Uterus (tissue), 2 donors: ENCODE measurements around the gene CNR1.

Experiments used
- POLR2A ChIP-seq, 2 donors: fragments of 450-650 bp; IDR thresholded peaks; one replicate each; pipeline ENCODE4 v1.6.1; 2016; ENCODE audit warnings: antibody characterized with exemption in 2 of 2, mild to moderate bottlenecking in 1 of 2, moderate library complexity in 1 of 2
- TF ChIP-seq, protein P1 (sequence below), 4 experiments: fragments of 200-600 bp in 2 of 4; fragments of 450-650 bp in 2 of 4; sonication (generic) in 2 of 4; IDR thresholded peaks; one replicate each; pipeline ENCODE4 v1.5.1; 2016 to 2019; ENCODE audit warnings: antibody characterized with exemption in 4 of 4, mild to moderate bottlenecking in 2 of 4, moderate library complexity in 1 of 4

DNA sequence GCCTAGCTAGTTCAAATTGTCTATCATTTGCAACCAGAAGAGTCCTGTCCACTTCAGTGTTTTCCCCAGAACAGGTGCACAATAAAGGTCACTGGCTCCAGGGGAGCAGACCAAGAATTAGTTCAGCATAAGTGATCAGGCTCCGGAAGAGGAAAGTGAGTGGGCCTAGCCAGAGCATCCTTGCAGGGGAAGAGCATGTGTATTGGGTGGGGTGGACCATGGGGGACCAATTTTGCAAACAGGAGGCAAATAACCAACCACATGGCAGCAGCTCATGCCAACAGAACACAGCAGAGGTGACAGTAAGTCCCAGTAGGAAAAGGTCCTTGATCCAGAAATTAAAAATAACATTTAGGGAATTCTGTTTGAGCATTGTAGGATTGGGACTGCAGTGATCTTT is 43.2 kb upstream of the CNR1 start:
- TF ChIP-seq POLR2A (IDR thresholded peaks at IDR 0.05) = no peak
- TF ChIP-seq, protein P1, sequence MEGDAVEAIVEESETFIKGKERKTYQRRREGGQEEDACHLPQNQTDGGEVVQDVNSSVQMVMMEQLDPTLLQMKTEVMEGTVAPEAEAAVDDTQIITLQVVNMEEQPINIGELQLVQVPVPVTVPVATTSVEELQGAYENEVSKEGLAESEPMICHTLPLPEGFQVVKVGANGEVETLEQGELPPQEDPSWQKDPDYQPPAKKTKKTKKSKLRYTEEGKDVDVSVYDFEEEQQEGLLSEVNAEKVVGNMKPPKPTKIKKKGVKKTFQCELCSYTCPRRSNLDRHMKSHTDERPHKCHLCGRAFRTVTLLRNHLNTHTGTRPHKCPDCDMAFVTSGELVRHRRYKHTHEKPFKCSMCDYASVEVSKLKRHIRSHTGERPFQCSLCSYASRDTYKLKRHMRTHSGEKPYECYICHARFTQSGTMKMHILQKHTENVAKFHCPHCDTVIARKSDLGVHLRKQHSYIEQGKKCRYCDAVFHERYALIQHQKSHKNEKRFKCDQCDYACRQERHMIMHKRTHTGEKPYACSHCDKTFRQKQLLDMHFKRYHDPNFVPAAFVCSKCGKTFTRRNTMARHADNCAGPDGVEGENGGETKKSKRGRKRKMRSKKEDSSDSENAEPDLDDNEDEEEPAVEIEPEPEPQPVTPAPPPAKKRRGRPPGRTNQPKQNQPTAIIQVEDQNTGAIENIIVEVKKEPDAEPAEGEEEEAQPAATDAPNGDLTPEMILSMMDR (IDR thresholded peaks at IDR 0.05) = no peak
